ENCODE measurements around the gene HLCS.

DNA sequence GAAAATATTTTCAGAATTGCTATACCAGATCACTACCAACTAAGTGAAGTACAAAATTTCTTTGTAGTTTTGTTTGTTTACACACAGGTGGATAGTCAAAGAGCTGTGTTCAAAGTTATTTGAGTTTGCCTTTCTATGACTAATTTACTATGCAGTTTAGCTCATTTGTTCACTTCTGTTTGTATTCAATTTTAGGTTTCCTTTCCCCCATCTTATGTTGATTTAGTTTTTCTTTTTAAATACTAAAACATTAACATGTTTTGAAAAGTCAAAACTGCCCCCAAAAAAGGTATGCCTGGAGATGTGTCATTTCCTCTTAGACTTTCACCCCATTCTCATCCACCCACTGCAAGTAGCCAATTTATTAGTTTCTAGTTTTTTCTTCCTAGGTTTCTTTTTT is 21.4 kb upstream of the HLCS start:
- TF ChIP-seq, protein P1, sequence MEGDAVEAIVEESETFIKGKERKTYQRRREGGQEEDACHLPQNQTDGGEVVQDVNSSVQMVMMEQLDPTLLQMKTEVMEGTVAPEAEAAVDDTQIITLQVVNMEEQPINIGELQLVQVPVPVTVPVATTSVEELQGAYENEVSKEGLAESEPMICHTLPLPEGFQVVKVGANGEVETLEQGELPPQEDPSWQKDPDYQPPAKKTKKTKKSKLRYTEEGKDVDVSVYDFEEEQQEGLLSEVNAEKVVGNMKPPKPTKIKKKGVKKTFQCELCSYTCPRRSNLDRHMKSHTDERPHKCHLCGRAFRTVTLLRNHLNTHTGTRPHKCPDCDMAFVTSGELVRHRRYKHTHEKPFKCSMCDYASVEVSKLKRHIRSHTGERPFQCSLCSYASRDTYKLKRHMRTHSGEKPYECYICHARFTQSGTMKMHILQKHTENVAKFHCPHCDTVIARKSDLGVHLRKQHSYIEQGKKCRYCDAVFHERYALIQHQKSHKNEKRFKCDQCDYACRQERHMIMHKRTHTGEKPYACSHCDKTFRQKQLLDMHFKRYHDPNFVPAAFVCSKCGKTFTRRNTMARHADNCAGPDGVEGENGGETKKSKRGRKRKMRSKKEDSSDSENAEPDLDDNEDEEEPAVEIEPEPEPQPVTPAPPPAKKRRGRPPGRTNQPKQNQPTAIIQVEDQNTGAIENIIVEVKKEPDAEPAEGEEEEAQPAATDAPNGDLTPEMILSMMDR (IDR thresholded peaks at IDR 0.05), result no peak
- TF ChIP-seq EP300 (IDR thresholded peaks at IDR 0.05) (no peak), POLR2AphosphoS5 (IDR thresholded peaks at IDR 0.05) (no peak), POLR2A (IDR thresholded peaks at IDR 0.05) (no peak)
